Uterus (tissue), 2 donors: ENCODE data around the gene SLIT3.

Experiments used
- CTCF ChIP-seq, 4 experiments: fragments of 200-600 bp in 2 of 4; fragments of 450-650 bp in 2 of 4; sonication (generic) in 2 of 4; IDR thresholded peaks; one replicate each; pipeline ENCODE4 v1.5.1; 2016 to 2019; ENCODE audit warnings: antibody characterized with exemption in 4 of 4, mild to moderate bottlenecking in 2 of 4, moderate library complexity in 1 of 4
- POLR2A ChIP-seq, 2 donors: fragments of 450-650 bp; IDR thresholded peaks; one replicate each; pipeline ENCODE4 v1.6.1; 2016; ENCODE audit warnings: antibody characterized with exemption in 2 of 2, mild to moderate bottlenecking in 1 of 2, moderate library complexity in 1 of 2

GRCh38 chr5:168989731-168990505, 311.0 kb downstream of the SLIT3 start:
- TF ChIP-seq CTCF (IDR thresholded peaks at IDR 0.05) (no peak), POLR2A (IDR thresholded peaks at IDR 0.05) (no peak)
